Panc1 (cell line): Measurements from ENCODE around the gene LITAF. TPM values are rescaled to one million over a fixed set of nuclear protein-coding genes. Genes with fewer than 3 reads are reported as not detected.

ENCODE experiments used
- ATAC-seq: fragments of 200-7000 bp; cut with Tn5 transposase; 2 replicates; pipeline ENCODE4 v1.9.1; 2020; ENCODE audit warnings: mild to moderate bottlenecking, moderate library complexity
- BruUV-seq: library from RNA; stranded (reverse); fragments of 400-500 nt; replicated peaks from 2 replicates; lab custom pipeline; 2021; lab: Mats Ljungman, UMichigan
- CTCF ChIA-PET: fragments of 300-600 bp; sonication (Branson Sonifier 250); formaldehyde crosslinking; loops from one replicate; lab custom pipeline; 2022; ENCODE audit warnings: antibody characterized with exemption; lab: Charles Lee
- POLR2A ChIA-PET: fragments of 300-600 bp; sonication (Branson Sonifier 250); formaldehyde crosslinking; loops from one replicate; lab custom pipeline; 2022; ENCODE audit warnings: antibody characterized with exemption; lab: Charles Lee
- DNase-seq: peaks from one replicate; pipeline ENCODE4 v3.0.0-alpha.2; 2010; ENCODE audit warnings: low read depth, low spot score
- H3K27ac ChIP-seq: 2 replicates; pipeline ENCODE4 v1.5.1; 2011; ENCODE audit warnings: mild to moderate bottlenecking, low read length, inconsistent platforms
- H3K27me3 ChIP-seq: fragments of 200-500 bp; sonication (Bioruptor generic); 2 replicates; pipeline ENCODE4 v1.6.0; 2014; ENCODE audit warnings: low read length, inconsistent platforms; ENCODE audit not compliant: control insufficient read depth, insufficient read depth
- H3K36me3 ChIP-seq: fragments of 200-500 bp; sonication (Bioruptor generic); 2 replicates; pipeline ENCODE4 v1.5.1; 2014; ENCODE audit warnings: inconsistent platforms, mild to moderate bottlenecking, low read length, moderate library complexity; ENCODE audit not compliant: control insufficient read depth, insufficient read depth
- H3K4me1 ChIP-seq: 2 replicates; pipeline ENCODE4 v1.5.1; 2011; ENCODE audit warnings: inconsistent platforms, mild to moderate bottlenecking, low read length, moderate library complexity; ENCODE audit not compliant: control insufficient read depth, insufficient read depth
- H3K4me3 ChIP-seq, 2 experiments: 2 replicates each; pipeline ENCODE4 v1.5.1; 2011 to 2012; ENCODE audit warnings: low read depth in 2 of 2, low read length in 2 of 2, mild to moderate bottlenecking in 2 of 2, inconsistent platforms in 1 of 2, moderate library complexity in 1 of 2
- H3K9me3 ChIP-seq: fragments of 200-500 bp; sonication (Bioruptor generic); 2 replicates; pipeline ENCODE4 v1.5.1; 2014; ENCODE audit warnings: low read depth, mild to moderate bottlenecking, inconsistent platforms, low read length, moderate library complexity; ENCODE audit not compliant: control insufficient read depth, insufficient read depth
- CTCF ChIP-seq: fragments of 450-650 bp; IDR thresholded peaks from 2 replicates; pipeline ENCODE4 v1.5.1; 2017; ENCODE audit warnings: mild to moderate bottlenecking
- POLR2AphosphoS5 ChIP-seq: IDR thresholded peaks from 2 replicates; pipeline ENCODE4 v1.6.1; 2012; ENCODE audit warnings: mild to moderate bottlenecking, low read depth, low read length, moderate library complexity
- SIN3A ChIP-seq: IDR thresholded peaks from 2 replicates; pipeline ENCODE4 v1.6.1; 2012; ENCODE audit warnings: low read depth, mild to moderate bottlenecking, low read length, moderate library complexity, borderline replicate concordance; ENCODE audit not compliant: insufficient read depth
- TCF7L2 ChIP-seq: IDR thresholded peaks from 2 replicates; pipeline ENCODE4 v1.6.1; 2011; ENCODE audit warnings: mild to moderate bottlenecking, low read depth, low read length, inconsistent platforms
- in situ Hi-C: cut with HindIII; loops from 2 replicates; pipeline ENCODE4 v1.10.0; 2016; ENCODE audit warnings: low sequenced_read_pairs, low pct_unique_long_range_greater_than_20kb
- intact Hi-C: fragments of 100-400 bp; cut with micrococcal nuclease; formaldehyde crosslinking; loops from one replicate; pipeline ENCODE4 v1.10.0; 2022; ENCODE audit not compliant: unreplicated experiment
- total RNA-seq: library from RNA; stranded (reverse); gene quantifications from one replicate; pipeline ENCODE4 v1.2.1, GENCODE V29; 2021; ENCODE audit not compliant: unreplicated experiment
- TF ChIP-seq, protein P1 (sequence below), 2 experiments: IDR thresholded peaks; 2 replicates each; pipeline ENCODE4 v1.6.1; 2011 to 2012; ENCODE audit warnings: low read depth in 2 of 2, control low read depth in 1 of 2, low read length in 1 of 2, mild to moderate bottlenecking in 1 of 2, moderate library complexity in 1 of 2; ENCODE audit not compliant: insufficient read depth in 1 of 2

The LITAF gene
- total RNA-seq, 1 experiment from 2014 or later = 85.2 TPM

DNA sequence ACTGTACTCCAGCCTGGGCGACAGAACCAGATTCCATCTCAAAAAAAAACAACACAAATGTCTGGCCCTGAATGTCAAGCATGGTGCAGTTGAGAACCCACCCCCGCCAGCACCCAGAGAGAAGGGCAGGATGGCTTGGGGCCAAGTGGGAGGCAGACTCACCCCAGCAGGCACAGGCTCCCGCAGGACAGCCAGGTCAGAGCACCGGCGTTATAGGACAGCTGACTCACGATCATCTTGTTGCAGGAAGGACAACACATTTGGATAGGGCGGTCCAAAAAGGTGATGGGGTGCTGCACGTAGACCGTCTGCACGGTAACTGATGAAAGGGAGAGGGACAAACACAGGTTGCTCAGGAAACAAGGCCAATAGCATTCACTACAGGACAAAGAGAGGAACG is 33.3 kb downstream of the LITAF start:
- ChIA-PET POLR2A (no interaction called here), CTCF (no interaction called here)
- H3K36me3 ChIP-seq = no peaks in the 10 kb centered on the region
- no peaks in the 10 kb centered on the region for H3K4me1 ChIP-seq
- in situ Hi-C loops (no loop called here), intact Hi-C loops (no loop called here)
- peaks cover 3% of the 10 kb centered on the region; the same call in 1 of the 2 replicates for H3K9me3 ChIP-seq
- H3K27me3 ChIP-seq = no peaks in the 10 kb centered on the region
- no peak overlapping the region for H3K4me3 ChIP-seq
- BruUV-seq = no TSS peak
- ATAC-seq (no peak), DNase-seq (no peak)
- no peak for TF ChIP-seq CTCF
- H3K27ac ChIP-seq = no peak overlapping the region

DNA sequence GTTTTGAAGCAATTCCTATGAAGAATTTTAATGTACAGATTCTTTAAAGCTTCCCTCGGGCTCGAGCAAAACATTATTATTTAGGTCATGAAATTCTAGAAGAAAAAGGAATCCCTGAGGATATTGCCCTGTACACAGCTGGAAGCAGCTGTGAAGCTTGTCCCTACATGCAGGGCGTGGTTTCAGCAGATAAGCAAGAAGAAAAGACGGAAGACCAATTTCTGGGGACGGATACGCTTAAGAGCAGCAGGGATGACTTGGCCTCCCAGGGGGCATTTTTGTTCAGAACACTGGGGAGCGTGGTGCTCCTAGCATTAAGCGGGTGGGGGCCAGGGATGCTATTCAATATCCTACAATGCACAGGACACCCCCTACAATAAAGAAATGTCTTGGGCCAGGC is 34.3 kb downstream of the LITAF start:
- Histone ChIP-seq H3K27me3 (no peaks in the 10 kb centered on the region), H3K9me3 (peaks cover 3% of the 10 kb centered on the region; the same call in 1 of the 2 replicates), H3K4me3 (no peak overlapping the region), H3K36me3 (no peaks in the 10 kb centered on the region), H3K4me1 (no peaks in the 10 kb centered on the region), H3K27ac (no peak overlapping the region)
- in situ Hi-C loops = no loop called here
- ATAC-seq (no peak), DNase-seq (no peak)
- intact Hi-C loops = no loop called here
- ChIA-PET POLR2A (interaction anchor here (0.6 kb wide), 1 partner anchor 23 kb away, joined by 3 read pairs; no protein-coding TSS in a partner anchor), CTCF (no interaction called here)
- TF ChIP-seq SIN3A = no peak
- no peak for TF ChIP-seq TCF7L2
- TF ChIP-seq, protein P1, sequence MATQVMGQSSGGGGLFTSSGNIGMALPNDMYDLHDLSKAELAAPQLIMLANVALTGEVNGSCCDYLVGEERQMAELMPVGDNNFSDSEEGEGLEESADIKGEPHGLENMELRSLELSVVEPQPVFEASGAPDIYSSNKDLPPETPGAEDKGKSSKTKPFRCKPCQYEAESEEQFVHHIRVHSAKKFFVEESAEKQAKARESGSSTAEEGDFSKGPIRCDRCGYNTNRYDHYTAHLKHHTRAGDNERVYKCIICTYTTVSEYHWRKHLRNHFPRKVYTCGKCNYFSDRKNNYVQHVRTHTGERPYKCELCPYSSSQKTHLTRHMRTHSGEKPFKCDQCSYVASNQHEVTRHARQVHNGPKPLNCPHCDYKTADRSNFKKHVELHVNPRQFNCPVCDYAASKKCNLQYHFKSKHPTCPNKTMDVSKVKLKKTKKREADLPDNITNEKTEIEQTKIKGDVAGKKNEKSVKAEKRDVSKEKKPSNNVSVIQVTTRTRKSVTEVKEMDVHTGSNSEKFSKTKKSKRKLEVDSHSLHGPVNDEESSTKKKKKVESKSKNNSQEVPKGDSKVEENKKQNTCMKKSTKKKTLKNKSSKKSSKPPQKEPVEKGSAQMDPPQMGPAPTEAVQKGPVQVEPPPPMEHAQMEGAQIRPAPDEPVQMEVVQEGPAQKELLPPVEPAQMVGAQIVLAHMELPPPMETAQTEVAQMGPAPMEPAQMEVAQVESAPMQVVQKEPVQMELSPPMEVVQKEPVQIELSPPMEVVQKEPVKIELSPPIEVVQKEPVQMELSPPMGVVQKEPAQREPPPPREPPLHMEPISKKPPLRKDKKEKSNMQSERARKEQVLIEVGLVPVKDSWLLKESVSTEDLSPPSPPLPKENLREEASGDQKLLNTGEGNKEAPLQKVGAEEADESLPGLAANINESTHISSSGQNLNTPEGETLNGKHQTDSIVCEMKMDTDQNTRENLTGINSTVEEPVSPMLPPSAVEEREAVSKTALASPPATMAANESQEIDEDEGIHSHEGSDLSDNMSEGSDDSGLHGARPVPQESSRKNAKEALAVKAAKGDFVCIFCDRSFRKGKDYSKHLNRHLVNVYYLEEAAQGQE (IDR thresholded peaks at IDR 0.05; ENCODE audit: insufficient read depth in 1 of 2, low read depth in 2 of 2, low read length in 1 of 2) = no peak
- TF ChIP-seq POLR2AphosphoS5 = no peak
- TF ChIP-seq CTCF = no peak
- BruUV-seq = no TSS peak
